ENCODE results near the gene RAPGEF1. TPM values are rescaled to one million over a fixed set of nuclear protein-coding genes. Genes with fewer than 3 reads are reported as not detected.

The RAPGEF1 gene
- total and polyA plus RNA-seq, 2 experiments from 2014 or later, result 26.2 to 29.7 TPM

DNA sequence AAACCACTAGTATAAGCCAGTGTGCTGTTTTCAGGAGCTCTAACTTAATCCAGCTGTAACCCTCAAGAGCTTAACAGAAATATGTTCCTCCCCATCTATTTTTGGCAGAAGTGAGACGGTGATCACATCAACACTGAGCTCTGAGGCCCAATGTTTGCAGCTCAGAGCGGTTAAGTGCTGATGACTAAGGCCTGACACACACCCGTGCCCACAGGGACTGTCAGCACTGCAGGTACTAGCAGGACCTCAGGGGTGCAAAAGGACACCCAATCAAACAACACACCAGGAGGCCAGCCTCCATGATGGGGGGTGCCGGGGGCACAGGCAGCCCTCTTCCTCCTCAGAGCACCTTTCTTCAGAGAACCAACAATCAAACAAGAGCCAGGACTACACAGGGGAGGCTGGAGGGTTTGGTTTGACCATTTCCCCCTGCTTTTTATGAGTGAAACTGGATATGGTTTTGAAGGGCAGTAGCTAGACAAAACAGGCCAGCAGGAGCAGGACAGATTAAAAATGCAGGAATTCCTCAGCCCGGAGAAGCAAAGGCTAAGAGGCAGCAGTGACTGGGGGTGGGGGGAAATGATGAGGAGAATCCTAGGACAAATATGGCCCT lies 61.3 kb downstream of the RAPGEF1 start:
- WGBS (ENCODE audit: low lambda C conversion rate, missing lambda C conversion rate), result 19% methylated on average over 5 of the region's 5 CpGs
- Histone ChIP-seq H3K27ac (peak overlapping the region; percentile 84), H3K4me2 (peak overlapping the region; percentile 56), H3K4me3 (no peak overlapping the region), H3K36me3 (replicated peaks; ENCODE audit: insufficient read depth, low read depth) (no peaks in the 10 kb centered on the region), H3K9me3 (ENCODE audit: low read depth) (no peaks in the 10 kb centered on the region), H3K9me2 (replicated peaks; ENCODE audit: insufficient read depth) (no peaks in the 10 kb centered on the region), H3K27me3 (no peaks in the 10 kb centered on the region), H3K79me2 (peaks cover 78% of the 10 kb centered on the region), H4K20me1 (ENCODE audit: insufficient read depth, poor library complexity, severe bottlenecking) (peaks cover 5% of the 10 kb centered on the region), H2AFZ (no peak overlapping the region), H3K4me1 (ENCODE audit: insufficient read depth) (peaks cover 57% of the 10 kb centered on the region)
- peak; percentile 69 for DNase-seq (ENCODE audit: low spot score)
- no peak for TF ChIP-seq EZH2phosphoT487 (IDR thresholded peaks at IDR 0.05; ENCODE audit: low read depth, severe bottlenecking, unreplicated experiment)
- no peak for TF ChIP-seq CTCF (IDR thresholded peaks at IDR 0.05; ENCODE audit: poor library complexity)
- no peak for TF ChIP-seq EZH2 (IDR thresholded peaks at IDR 0.05; ENCODE audit: borderline replicate concordance)

GRCh38 chr9:131677444-131678180 lies 62.3 kb downstream of the RAPGEF1 start:
- Histone ChIP-seq H3K27me3 (no peaks in the 10 kb centered on the region), H3K36me3 (replicated peaks; ENCODE audit: insufficient read depth, low read depth) (no peaks in the 10 kb centered on the region), H3K9me3 (ENCODE audit: low read depth) (no peaks in the 10 kb centered on the region), H3K27ac (peak overlapping the region; percentile 84), H4K20me1 (ENCODE audit: insufficient read depth, poor library complexity, severe bottlenecking) (peaks cover 5% of the 10 kb centered on the region), H3K4me1 (ENCODE audit: insufficient read depth) (peaks cover 57% of the 10 kb centered on the region), H2AFZ (no peak overlapping the region), H3K9me2 (replicated peaks; ENCODE audit: insufficient read depth) (no peaks in the 10 kb centered on the region), H3K79me2 (peaks cover 80% of the 10 kb centered on the region), H3K4me2 (peak overlapping the region; percentile 56), H3K4me3 (no peak overlapping the region)
- DNase-seq (ENCODE audit: low spot score), result no peak
- no peak for TF ChIP-seq CTCF (IDR thresholded peaks at IDR 0.05; ENCODE audit: poor library complexity)
- TF ChIP-seq EZH2phosphoT487 (IDR thresholded peaks at IDR 0.05; ENCODE audit: low read depth, severe bottlenecking, unreplicated experiment), result no peak
- no peak for TF ChIP-seq EZH2 (IDR thresholded peaks at IDR 0.05; ENCODE audit: borderline replicate concordance)
- 18% methylated on average over 9 of the region's 9 CpGs for WGBS (ENCODE audit: low lambda C conversion rate, missing lambda C conversion rate)

- Histone ChIP-seq H3K9me2 (replicated peaks; ENCODE audit: insufficient read depth) (no peaks in the 10 kb centered on the region), H3K4me3 (no peak overlapping the region), H2AFZ (no peak overlapping the region), H3K9me3 (ENCODE audit: low read depth) (no peaks in the 10 kb centered on the region), H4K20me1 (ENCODE audit: insufficient read depth, poor library complexity, severe bottlenecking) (peaks cover 5% of the 10 kb centered on the region), H3K4me2 (peak overlapping the region; percentile 56), H3K4me1 (ENCODE audit: insufficient read depth) (peaks cover 51% of the 10 kb centered on the region), H3K36me3 (replicated peaks; ENCODE audit: insufficient read depth, low read depth) (no peaks in the 10 kb centered on the region), H3K79me2 (peaks cover 80% of the 10 kb centered on the region), H3K27ac (peak overlapping the region; percentile 84), H3K27me3 (no peaks in the 10 kb centered on the region)
- TF ChIP-seq CTCF (IDR thresholded peaks at IDR 0.05; ENCODE audit: poor library complexity), result no peak
- no peak for TF ChIP-seq EZH2 (IDR thresholded peaks at IDR 0.05; ENCODE audit: borderline replicate concordance)
- no peak for TF ChIP-seq EZH2phosphoT487 (IDR thresholded peaks at IDR 0.05; ENCODE audit: low read depth, severe bottlenecking, unreplicated experiment)
- DNase-seq (ENCODE audit: low spot score), result no peak
- WGBS (ENCODE audit: low lambda C conversion rate, missing lambda C conversion rate), result 37% methylated on average over 4 of the region's 4 CpGs
Measured at GRCh38 chr9:131677049-131677443, 62.8 kb downstream of the RAPGEF1 start.

All from hepatocyte (in vitro differentiated cells).